Activated naive CD8-positive, alpha-beta T cell treated with anti-CD3 and anti-CD28 coated beads, Interleukin-2, amount 50 U/mL, for 16 hours (primary cell): Measurements from ENCODE around the gene C19orf25.
"Not testable (repeated sequence)": the region's sequence is repeated elsewhere in the genome, so short reads cannot be mapped to it uniquely, and the experiment has no call there.

ENCODE experiments used
- DNase-seq: peaks from one replicate; pipeline ENCODE4 v3.0.0-alpha.2; 2020; ENCODE audit warnings: low read depth, low spot score

C19orf25 gene

DNA sequence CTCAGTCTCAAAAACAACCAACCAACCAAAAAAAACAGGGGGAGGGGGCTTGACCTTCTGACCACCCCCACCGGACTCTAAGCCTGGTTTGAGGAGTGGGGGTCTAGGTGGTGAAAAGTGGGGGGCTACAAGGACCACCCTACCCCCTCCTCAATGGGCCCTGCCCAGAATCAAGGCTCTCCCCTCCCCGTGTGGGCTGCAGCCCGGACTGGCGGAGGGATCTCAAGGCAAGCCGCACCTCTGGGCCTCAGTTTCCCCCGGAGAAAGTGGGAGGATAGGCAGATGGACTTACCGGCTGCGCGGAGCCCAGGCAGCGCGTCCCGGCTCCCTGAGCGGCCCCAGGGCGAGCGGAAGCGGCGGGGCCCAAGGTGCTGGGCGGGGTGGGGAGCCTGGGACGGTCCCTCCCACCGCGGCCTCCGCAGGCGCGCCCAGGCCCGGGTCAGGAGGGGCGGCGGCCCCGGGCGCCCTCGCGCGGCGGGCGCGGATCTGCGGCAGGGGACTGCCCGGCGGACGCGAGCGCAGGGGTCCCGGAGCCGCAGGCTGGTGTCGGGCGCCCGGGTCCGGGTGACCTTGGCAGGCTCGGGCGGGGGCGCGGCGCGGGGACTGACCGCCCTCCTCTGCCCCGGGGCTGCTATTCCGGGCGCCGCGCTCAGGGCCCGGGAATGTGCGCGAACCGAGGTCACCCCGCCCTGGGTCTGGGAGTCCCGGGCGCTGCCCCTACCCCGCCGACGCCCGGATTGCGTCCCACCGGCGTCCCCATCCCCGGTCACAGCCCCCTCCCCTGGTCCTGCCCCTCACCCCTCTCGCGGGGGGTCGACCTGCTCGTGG is 33.9 kb upstream of the C19orf25 start, which contains the start of gene ADAMTSL5:
Gene ADAMTSL5, minus strand, starts transcription at position 349 of the 828 bp plus-strand sequence. CDS start 2,076 bp downstream, outside the sequence.
- DNase-seq, result peak; percentile 25

DNA sequence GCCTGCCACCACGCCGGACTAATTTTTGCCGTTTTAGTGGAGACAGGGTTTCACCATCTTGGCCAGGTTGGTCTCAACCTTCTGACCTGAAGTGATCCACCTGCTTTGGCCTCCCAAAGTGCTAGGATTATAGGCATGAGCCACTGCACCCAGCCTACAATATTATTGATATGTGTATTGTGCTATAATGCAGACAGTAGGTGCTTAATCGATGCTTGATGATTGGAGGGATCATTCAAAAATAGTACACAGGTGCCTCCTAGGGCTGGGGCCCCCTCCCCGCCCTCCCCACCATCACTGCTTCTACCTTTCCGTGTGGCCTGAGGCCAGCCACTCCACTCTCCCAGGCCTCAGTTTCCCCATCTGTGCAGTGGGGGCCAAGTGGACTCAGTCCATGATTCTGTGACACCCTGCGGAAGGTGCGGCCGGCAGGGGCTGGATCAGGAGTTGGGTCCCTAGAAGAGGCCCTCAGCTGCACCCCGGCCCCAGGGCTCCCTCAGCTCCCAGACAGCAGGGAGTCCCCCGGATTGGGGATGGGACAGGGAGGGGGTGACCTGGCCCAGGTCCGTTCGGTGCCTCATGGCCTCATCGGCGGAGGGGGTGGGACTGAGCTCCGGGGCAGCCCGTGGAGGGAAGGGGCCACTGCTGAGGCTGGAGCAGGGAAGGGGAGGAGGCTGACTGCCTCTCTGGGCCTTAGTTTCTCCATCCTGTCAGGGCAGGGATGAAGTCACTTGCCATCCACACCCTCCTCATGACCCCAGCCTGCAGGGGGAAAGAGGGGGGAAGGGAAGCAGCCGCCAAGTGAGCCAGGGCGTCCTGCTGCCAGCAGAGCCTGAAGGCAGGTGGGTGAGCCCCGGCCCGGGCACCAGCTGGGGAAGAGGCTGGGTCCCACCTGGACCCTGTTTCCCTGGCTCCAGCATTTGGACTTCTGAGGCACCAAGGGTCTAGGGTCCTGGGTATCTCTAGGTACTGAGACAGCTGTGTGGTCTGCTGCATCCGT is 32.6 kb upstream of the C19orf25 start:
- no peak for DNase-seq

- DNase-seq, result no peak
Measured at GRCh38 chr19:1510807-1511206, 31.8 kb upstream of the C19orf25 start.

GRCh38 chr19:1510442-1510806 is 31.4 kb upstream of the C19orf25 start:
- DNase-seq, result no peak

- no peak for DNase-seq
Measured at GRCh38 chr19:1509602-1510441, 30.8 kb upstream of the C19orf25 start.

GRCh38 chr19:1508507-1508856 is 29.5 kb upstream of the C19orf25 start:
- DNase-seq, result no peak

GRCh38 chr19:1507763-1508506 is 28.9 kb upstream of the C19orf25 start:
- peak; percentile 86 for DNase-seq

DNA sequence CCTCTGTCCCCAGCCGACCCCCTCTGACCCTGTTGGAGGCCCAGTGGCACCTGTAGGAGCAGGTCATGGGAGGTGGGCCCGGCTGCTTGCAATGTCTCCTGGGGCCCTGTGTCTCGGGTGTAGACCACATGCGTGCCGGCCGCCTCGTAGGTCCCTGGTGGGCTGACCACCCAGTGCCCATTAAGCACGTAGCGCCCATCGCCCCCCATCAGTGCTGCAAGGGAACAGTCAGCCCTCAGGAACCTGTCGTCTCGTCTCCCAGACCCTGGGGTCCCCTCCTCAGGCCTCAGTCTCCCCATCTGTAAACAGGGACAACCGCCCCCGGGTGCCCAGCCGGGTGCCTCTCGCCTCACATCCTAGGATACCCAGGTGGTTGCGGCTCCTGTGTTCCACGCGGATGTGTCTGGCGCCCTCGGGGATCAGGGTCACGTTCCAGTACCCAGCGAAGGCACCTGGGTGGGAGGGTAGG is 28.2 kb upstream of the C19orf25 start:
- DNase-seq, result no peak

GRCh38 chr19:1505991-1506881 is 27.2 kb upstream of the C19orf25 start:
- DNase-seq, result no peak

DNA sequence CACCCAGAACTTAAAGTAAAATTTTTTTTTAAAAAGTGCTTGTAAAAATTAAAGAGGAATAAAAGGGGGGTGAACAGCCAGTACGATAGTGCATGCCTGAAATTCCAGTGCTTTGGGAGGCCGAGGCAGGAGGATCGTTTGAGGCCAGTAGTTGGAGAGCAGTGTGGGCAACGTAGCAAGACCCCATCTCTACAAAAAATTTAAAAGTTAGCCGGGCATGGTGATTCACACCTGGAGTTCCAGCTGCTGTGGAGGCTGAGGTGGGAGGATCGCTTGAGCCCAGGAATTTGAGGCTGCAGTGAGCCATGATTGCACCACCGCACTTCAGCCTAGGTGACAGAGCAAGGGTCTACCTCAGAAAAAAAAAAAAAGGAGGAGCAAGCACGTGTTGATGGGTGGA is 26.0 kb upstream of the C19orf25 start:
- DNase-seq, result no peak

DNA sequence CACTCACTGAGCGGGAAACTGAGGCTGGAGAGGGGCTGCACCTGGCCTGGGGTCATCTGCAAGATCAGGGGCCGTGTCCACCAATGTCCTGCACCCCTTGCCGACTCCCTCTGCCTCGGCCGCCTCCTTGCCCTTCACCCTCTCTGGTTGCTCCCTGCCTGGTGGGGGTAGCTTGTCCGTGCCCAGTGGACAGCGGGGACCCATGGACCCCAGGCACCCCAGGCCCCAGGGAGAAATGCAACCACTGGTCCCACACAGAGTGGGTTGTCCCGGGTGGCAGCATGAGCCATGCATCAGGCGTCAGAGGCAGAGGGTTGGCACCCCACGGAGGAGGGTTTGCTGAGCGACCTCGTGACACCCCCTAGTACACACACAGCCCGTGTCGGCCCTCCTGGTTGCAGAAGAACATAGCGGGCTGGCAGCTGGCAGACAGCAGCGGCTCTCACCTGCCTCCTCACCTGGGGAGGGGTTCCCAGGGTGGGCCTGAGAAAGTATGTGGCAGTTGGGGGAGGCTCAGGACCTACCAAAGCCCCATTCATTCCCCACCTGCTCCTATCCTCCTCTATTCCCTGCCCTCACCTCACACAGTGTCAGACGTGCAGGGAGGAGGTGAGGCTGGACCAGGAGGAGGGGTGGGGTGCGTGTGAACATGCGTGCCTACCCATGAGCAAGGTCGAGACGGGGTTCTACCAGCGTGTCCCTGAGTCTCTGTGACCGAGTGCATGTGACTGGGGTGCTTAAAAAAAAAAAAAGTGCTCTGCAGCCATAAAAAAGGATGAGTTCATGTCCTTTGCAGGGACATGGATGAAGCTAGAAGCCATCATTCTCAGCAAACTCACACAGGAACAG is 25.1 kb upstream of the C19orf25 start:
- no peak for DNase-seq

DNA sequence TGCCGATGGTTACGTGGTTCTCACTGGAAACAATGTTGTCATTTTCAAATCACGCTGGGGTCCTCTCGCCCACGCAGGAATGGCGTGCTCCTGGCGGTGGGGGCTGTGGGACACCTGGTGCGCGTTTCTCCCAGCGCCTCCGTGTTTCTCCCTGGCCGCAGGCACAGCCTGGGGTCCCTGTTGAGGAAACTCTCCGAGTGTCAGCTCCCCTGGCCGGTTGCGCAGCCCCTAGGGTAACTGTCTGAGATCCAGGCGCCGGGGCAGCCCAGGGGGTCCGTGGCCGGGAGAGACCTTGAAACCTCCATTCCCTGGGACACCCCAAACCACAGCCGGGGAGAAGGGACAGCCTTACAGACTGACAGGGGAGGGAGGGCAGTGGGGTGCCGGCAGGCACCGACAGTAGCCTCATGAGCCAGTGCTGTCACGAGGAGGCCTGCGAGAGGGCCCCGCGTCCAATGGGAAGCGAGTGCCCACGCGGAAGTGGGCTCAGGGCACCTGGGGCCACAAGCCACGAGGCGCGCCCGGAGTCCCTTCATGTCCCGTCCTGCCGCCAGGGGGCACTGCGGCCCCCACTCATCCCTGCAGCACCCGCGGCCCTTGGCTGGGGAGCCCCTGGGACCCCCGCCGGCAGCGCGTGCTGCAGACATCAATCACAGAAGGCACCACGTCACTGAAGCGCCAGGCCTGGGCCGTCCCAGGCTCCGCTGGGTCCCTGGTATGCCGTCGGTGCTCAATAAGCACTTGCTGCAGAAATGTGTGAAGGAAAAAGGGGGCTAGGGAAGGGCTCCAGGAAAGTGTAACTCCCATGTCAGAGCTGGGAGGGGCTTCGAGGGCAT is 24.3 kb upstream of the C19orf25 start:
- DNase-seq, result peak; percentile 39

DNA sequence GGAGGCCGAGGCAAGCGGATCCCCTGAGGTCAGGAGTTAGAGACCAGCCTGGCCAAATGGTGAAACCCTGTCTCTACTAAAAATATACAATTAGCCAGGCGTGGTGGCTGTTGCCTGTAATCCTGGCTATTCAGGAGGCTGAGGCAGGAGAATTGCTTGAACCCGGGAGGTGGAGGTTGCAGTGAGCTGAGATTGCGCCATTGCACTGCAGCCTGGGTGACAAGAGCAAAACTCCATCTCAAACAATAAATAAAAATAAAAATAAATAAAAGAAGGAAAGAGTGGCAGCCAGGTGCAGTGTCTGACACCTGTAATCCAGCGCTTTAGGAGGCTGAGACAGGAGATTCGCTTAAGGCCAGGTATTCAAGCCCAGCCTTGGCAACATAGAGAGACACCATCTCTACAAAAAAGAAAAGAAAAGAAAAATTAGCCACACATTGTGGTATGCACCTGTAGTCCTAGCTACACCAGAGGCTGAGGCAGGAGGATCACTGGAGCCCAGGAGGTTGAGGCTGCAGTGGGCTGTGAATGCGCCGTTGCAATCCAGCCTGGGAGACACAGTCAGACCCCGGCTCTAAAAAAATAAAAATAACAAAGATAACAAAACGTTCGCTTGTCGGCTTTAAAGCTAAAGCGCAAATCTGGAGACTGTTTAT is 23.5 kb upstream of the C19orf25 start:
- no peak for DNase-seq

DNA sequence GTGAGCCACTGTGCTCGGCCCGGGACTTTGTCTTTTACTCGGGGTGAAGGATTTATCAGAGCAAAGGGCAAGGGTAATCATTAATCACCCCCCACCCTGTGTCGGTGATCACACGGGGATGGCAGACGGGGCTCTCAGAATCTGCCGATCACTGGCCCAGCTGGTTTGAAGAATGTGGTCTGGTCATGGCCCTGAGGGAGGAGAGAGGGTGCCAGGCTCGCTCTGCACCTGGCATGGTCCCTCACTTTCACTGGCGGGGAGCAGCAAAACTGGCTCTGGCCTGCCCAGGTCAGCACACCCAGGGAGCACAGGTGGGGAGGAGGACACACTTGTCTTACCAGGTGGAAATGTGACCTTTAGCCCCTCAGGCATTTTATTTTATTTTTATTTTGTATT is 22.2 kb upstream of the C19orf25 start:
- no peak for DNase-seq

GRCh38 chr19:1499231-1499630 is 20.2 kb upstream of the C19orf25 start:
- DNase-seq, result not testable (repeated sequence)

DNA sequence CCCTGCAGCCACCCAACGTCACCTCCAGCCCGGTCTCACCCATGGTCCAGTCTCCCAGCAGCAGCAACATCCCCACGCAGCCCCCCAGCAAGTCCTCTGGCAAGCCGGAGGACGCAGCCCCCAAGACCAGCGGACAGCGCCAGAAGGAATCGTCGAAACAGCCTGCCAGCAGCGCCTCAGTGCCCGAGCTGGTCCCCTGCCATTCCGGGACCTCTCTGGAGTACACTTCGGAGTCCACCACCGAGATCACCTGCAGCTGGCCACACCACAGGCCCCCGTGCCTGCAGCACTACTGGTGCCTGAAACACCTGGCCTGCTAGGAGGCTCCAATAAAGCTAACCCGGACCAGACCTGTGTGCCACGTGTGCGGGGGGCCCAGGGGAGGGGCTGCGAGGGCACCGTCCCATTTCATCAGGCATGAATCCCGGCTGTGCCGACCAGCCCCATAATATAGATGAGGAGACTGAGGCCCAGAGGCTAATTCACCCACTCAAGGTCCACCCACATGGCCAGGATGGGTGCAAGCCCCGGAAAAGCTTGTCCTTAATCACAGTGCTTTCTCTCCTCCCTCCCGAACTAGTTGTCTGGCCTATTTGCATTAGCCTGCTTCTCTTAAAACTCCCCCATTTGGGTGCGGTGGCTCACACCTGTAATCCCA is 18.7 kb upstream of the C19orf25 start:
- DNase-seq, result no peak
